Endodermal cell (in vitro differentiated cells): ENCODE results near the gene ADCY4. TPM values are rescaled to one million over a fixed set of nuclear protein-coding genes. Genes with fewer than 3 reads are reported as not detected.

Experiments
- DNase-seq: peaks from one replicate; pipeline ENCODE4 v3.0.0-alpha.2; 2017
- H3K27ac ChIP-seq: 2 replicates; pipeline ENCODE4 v1.5.1; 2013; ENCODE audit warnings: mild to moderate bottlenecking, low read depth, low read length, moderate library complexity
- H3K27me3 ChIP-seq: 2 replicates; pipeline ENCODE4 v1.6.1; 2013; ENCODE audit warnings: mild to moderate bottlenecking, low read length, moderate library complexity; ENCODE audit not compliant: insufficient read depth, control insufficient read depth, poor library complexity, severe bottlenecking
- H3K36me3 ChIP-seq: 2 replicates; pipeline ENCODE4 v1.7.0; 2013; ENCODE audit warnings: mild to moderate bottlenecking, low read length, moderate library complexity; ENCODE audit not compliant: control insufficient read depth, insufficient read depth
- H3K4me1 ChIP-seq: one replicate; pipeline ENCODE4 v1.7.0; 2013; ENCODE audit warnings: low read length; ENCODE audit not compliant: control insufficient read depth, insufficient read depth
- H3K4me3 ChIP-seq: 2 replicates; pipeline ENCODE4 v1.5.1; 2013; ENCODE audit warnings: mild to moderate bottlenecking, low read length, moderate library complexity
- H3K9ac ChIP-seq: 2 replicates; pipeline ENCODE4 v1.6.1; 2013; ENCODE audit warnings: mild to moderate bottlenecking, low read length, moderate library complexity; ENCODE audit not compliant: poor library complexity, severe bottlenecking; ENCODE audit errors: extremely low read depth
- H3K9me3 ChIP-seq: 2 replicates; pipeline ENCODE4 v1.6.1; 2013; ENCODE audit warnings: mild to moderate bottlenecking, low read length, moderate library complexity; ENCODE audit not compliant: control insufficient read depth
- H3K27ac Mint-ChIP-seq: 2 replicates; pipeline ENCODE4 v1.8.0; 2020; ENCODE audit warnings: mixed read lengths
- H3K27me3 Mint-ChIP-seq: 2 replicates; pipeline ENCODE4 v1.8.0; 2021; ENCODE audit warnings: mild to moderate bottlenecking, mixed read lengths; ENCODE audit not compliant: insufficient read depth
- H3K36me3 Mint-ChIP-seq: 2 replicates; pipeline ENCODE4 v1.8.0; 2020; ENCODE audit warnings: low read depth, mixed read lengths
- H3K4me1 Mint-ChIP-seq: 2 replicates; pipeline ENCODE4 v1.8.0; 2020; ENCODE audit warnings: mixed read lengths
- H3K4me3 Mint-ChIP-seq: 2 replicates; pipeline ENCODE4 v1.8.0; 2020; ENCODE audit warnings: mild to moderate bottlenecking, moderate library complexity, mixed read lengths
- H3K9me3 Mint-ChIP-seq: 2 replicates; pipeline ENCODE4 v1.8.0; 2020; ENCODE audit warnings: mild to moderate bottlenecking, mixed read lengths
- CTCF ChIP-seq: fragments of 200-600 bp; sonication (generic); conservative IDR thresholded peaks from 2 replicates; pipeline ENCODE4 v1.5.0; 2021; ENCODE audit warnings: antibody characterized with exemption, mild to moderate bottlenecking
- WGBS, 2 experiments: methylation state at CpG; one replicate each; pipeline versions ENCODE4 v1.1.5 to v1.1.7; 2013; ENCODE audit warnings: missing lambda C conversion rate in 2 of 2, mixed read lengths in 1 of 2; ENCODE audit not compliant: insufficient coverage in 1 of 2, insufficient read length in 1 of 2; 5-methylcytosine and 5-hydroxymethylcytosine counted together
- total RNA-seq, 2 donors: library from RNA; stranded (reverse); fragmentation: NEBNext Ultra II Directional in 1 of 2; extraction: Animal tissue kit (Norgen Biotek cat#: 25700) in 1 of 2; gene quantifications; 2 replicates in 1 of 2; 3 replicates in 1 of 2; pipeline ENCODE4 v1.2.1, GENCODE V29; 2021

The ADCY4 gene
- total RNA-seq, 2 donors from 2014 or later = not detected

DNA sequence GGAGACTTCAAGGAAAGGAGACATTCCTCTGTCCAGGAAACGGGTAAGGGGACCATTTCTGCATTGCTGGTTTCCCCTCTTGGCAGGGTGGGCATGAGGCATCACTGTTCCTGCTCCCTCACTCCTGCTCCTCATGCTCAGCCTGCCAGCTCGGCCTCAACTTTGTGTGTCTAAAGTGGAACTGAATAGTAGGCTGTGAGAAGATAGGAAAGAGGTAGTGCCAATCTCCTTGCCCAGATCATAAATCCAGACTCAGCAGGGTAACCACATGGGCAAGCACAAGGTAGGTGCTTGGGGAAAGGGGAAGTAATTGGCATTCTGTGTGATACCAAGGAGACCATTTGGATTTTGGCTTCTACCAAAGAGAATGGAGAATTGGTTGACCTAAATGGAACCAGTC, 21.0 kb downstream of the ADCY4 start:
- Histone ChIP-seq H3K9me3 (no peaks in the 10 kb centered on the region), H3K4me1 (no peaks in the 10 kb centered on the region), H3K4me3 (no peak overlapping the region), H3K27me3 (no peaks in the 10 kb centered on the region), H3K36me3 (peaks cover 6% of the 10 kb centered on the region), H3K9ac (no peak overlapping the region), H3K27ac (no peak overlapping the region)
- H3K27ac Mint-ChIP-seq = no peak overlapping the region
- peaks cover 43% of the 10 kb centered on the region for H3K27me3 Mint-ChIP-seq
- peaks cover 2% of the 10 kb centered on the region for H3K4me1 Mint-ChIP-seq
- TF ChIP-seq CTCF = no peak
- H3K4me3 Mint-ChIP-seq = no peak overlapping the region
- DNase-seq = no peak
- 83 to 85% methylated on average over 1 to 2 of the region's 2 CpGs for WGBS, 2 experiments
- H3K36me3 Mint-ChIP-seq = peaks cover 5% of the 10 kb centered on the region
- no peaks in the 10 kb centered on the region for H3K9me3 Mint-ChIP-seq

DNA sequence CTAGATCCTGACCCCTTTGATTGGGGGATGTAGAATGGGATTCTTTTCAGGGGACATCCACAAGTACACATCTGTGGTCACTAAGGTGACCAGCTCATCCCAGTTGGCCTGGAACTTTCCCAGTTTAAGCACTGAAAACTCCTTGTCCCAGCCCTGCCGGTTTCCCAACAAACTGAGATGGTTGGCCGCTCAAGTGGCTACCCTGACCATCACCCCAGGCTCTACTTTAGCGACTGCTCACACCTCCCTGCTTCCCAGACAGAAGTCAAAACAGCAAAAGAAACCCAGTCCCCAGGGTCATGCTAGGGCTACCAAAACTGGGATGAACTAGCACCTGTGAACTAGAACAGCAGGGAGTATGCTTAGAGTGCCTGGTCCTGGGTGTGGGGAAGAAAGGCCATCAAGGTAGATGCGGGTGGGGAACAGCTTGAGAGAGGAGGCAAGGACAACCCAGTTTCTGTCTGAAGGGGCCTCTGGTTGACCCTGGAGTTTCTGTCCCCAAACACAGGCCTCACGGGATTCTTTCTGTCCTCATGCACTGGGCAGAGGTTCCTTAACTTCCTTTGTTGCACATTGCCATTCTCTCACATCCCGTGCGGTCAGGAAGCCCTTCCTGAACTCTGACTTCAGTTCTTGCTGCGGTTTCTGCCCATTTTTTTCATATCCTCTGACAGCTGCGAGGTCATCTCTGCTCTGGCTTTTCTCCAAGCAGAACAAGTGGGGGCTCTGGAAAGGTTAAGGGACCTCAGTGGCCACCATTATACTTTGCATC, 21.9 kb downstream of the ADCY4 start:
- H3K27me3 Mint-ChIP-seq = peaks cover 34% of the 10 kb centered on the region
- 91% methylated on average over 7 to 9 of the region's 9 CpGs for WGBS, 2 experiments
- Histone ChIP-seq H3K9ac (no peak overlapping the region), H3K4me3 (no peak overlapping the region), H3K27me3 (no peaks in the 10 kb centered on the region), H3K36me3 (peaks cover 11% of the 10 kb centered on the region), H3K4me1 (no peaks in the 10 kb centered on the region), H3K9me3 (no peaks in the 10 kb centered on the region), H3K27ac (no peak overlapping the region)
- no peak overlapping the region for H3K4me3 Mint-ChIP-seq
- no peak for TF ChIP-seq CTCF
- no peak overlapping the region for H3K27ac Mint-ChIP-seq
- no peaks in the 10 kb centered on the region for H3K9me3 Mint-ChIP-seq
- H3K36me3 Mint-ChIP-seq = peaks cover 8% of the 10 kb centered on the region
- H3K4me1 Mint-ChIP-seq = peaks cover 5% of the 10 kb centered on the region
- DNase-seq = no peak

GRCh38 chr14:24311837-24312615, 22.8 kb downstream of the ADCY4 start:
- Mint-ChIP-seq H3K36me3 (peaks cover 11% of the 10 kb centered on the region), H3K27me3 (peaks cover 25% of the 10 kb centered on the region), H3K27ac (no peak overlapping the region), H3K4me1 (peaks cover 10% of the 10 kb centered on the region), H3K9me3 (no peaks in the 10 kb centered on the region), H3K4me3 (no peak overlapping the region)
- Histone ChIP-seq H3K4me3 (no peak overlapping the region), H3K36me3 (peaks cover 12% of the 10 kb centered on the region), H3K27me3 (no peaks in the 10 kb centered on the region), H3K9ac (no peak overlapping the region), H3K9me3 (no peaks in the 10 kb centered on the region), H3K27ac (no peak overlapping the region), H3K4me1 (no peaks in the 10 kb centered on the region)
- 88 to 100% methylated on average over 1 of the region's 1 CpG for WGBS, 2 experiments
- DNase-seq = no peak
- TF ChIP-seq CTCF = no peak
